ENCODE measurements around the gene VASP. TPM values are rescaled to one million over a fixed set of nuclear protein-coding genes. Genes with fewer than 3 reads are reported as not detected.

VASP gene
- total and polyA plus RNA-seq, 9 of the 15 experiments (the other 6 are each of a cell fraction or from before 2014, with no cell fraction given): 16.7 to 261 (median 112) TPM

- TF ChIP-seq ZNF449 (CRISPR knock-in tag; IDR thresholded peaks at IDR 0.05) (no peak), BRCA1 (IDR thresholded peaks at IDR 0.05) (no peak), BRCA1 (CRISPR knock-in tag; IDR thresholded peaks at IDR 0.05) (no peak), MGA (IDR thresholded peaks at IDR 0.05) (no peak), NR4A1 (CRISPR knock-in tag; IDR thresholded peaks at IDR 0.05) (no peak), NR4A1 (tag; IDR thresholded peaks at IDR 0.05) (no peak), CHD2 (IDR thresholded peaks at IDR 0.05; ENCODE audit: low read depth, low read length) (0 out of 2 replicates have a peak, but pooled peaks have one; percentile 5), PHF8 (IDR thresholded peaks at IDR 0.05; ENCODE audit: borderline replicate concordance, low read length) (peak; percentile 22; the same call in 1 of the 2 replicates), CXXC5 (CRISPR knock-in tag; IDR thresholded peaks at IDR 0.05) (peak; percentile 51; the same call in 1 of the 2 replicates), FUS (optimal IDR thresholded peaks at IDR 0.05; ENCODE audit: low read depth, low read length) (no peak), BDP1 (IDR thresholded peaks at IDR 0.05; ENCODE audit: insufficient read depth, insufficient read length) (no peak), SIX5 (IDR thresholded peaks at IDR 0.05; ENCODE audit: borderline replicate concordance in 1 of 2, insufficient read depth in 1 of 2, low read depth in 1 of 2, low read length in 2 of 2) (no peak), DMBX1 (CRISPR knock-in tag; IDR thresholded peaks at IDR 0.05; ENCODE audit: borderline replicate concordance) (no peak), DPF2 (IDR thresholded peaks at IDR 0.05) (no peak; the same call in 1 of the 2 replicates)
Observed at GRCh38 chr19:45467456-45468158, 39.7 kb upstream of the VASP start, which contains the start of gene FOSB (continued).

All from K562 (cell line).